GM18505 (cell line): ENCODE results near the gene AMOTL1.

Experiments used
- ATAC-seq: cut with Tn5 transposase; IDR thresholded peaks from one replicate; pipeline ENCODE4 v1.9.1; 2021; ENCODE audit not compliant: unreplicated experiment
- POLR2A ChIP-seq: IDR thresholded peaks from 4 replicates; pipeline ENCODE4 v1.6.1; 2011; ENCODE audit warnings: borderline replicate concordance; ENCODE audit not compliant: insufficient read depth, insufficient read length; ENCODE audit errors: extremely low read depth

Gene AMOTL1

DNA sequence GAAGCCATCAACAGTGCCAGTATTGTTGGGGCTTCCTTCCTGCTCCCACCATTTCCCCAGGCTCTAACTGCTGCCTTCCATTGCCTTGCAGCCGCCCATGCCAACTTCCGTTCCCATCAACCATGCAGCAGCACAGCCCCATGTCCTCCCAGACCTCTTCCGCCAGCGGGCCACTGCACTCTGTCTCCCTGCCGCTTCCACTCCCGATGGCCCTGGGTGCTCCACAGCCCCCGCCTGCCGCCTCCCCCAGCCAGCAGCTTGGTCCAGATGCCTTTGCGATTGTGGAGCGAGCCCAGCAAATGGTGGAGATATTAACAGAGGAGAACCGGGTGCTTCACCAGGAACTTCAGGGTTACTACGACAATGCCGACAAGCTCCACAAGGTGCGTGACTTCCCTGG is 53.3 kb downstream of the AMOTL1 start:
- no peak for TF ChIP-seq POLR2A

DNA sequence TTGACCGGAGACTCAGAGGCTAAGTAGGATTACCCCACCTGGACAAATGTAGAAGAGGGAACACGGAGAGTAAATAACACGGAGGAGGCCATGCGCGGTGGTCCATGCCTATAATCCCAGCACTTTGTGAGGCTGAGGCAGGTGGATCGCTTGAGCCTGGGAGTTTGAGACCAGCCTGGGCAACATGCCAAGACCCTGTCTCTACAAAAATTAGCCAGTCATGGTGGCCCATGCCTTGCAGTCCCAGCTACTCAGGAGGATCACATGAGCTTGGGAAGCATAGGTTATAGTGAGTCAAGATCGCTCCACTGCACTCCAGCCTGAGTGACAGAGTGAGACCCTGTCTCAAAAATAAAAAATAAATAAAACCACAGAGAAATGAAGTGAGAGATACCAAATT is 53.9 kb downstream of the AMOTL1 start:
- TF ChIP-seq POLR2A: no peak
- no peak for ATAC-seq

More for the DNA sequence above, 53.3 kb downstream of the AMOTL1 start:
- no peak for ATAC-seq

DNA sequence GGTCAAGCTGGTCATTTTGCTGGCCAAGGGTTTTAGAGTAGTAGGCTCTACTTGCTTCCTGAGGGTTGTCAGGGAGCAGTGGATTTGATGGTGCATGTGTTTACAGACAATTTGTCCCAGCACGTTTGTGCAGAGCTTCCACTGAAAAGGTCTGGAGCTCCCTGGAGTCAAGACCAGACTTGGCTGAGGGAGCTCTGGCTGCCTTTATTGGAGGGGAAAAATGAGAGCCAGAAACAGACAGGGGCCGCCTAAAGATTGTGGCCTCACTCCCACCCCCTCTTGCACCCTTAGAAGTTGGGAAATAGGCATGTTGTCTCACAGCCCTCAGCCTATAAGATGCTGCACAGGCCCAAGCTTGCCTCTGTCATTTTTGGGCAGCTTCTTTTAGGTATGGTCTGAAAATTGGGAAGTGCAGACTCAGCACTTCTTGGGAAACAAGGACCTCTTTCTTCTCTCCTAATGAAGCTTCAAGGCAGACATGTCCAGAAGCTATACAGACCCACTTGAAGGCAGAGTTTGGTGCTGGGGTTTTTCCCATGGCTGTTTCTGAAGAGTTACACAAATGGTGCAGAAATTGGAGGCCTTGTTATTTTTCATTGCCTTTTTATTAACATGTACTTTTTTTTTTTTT is 55.1 kb downstream of the AMOTL1 start:
- no peak for TF ChIP-seq POLR2A

DNA sequence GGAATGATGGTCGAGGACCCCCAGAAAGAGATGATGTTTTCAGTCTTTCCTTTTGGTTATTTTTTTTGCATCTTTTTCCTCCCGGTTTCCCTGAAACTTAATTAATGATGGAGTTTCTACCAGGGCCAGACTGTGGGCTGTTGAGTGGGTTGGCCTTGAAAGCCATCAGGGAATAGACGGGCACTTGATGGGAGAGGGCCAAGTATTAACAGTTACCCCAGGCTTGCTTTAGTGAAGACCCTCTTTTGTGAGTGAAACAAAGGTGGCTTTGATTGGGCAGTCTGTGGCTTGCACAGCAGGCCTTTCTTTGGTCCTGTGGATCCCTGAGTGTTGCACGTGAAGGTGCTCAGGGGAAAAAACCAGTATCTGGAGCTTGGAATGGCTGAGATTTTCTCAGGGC is 56.9 kb downstream of the AMOTL1 start:
- TF ChIP-seq POLR2A: no peak
- ATAC-seq: no peak

More for the DNA sequence above, 55.1 kb downstream of the AMOTL1 start:
- no peak for ATAC-seq

DNA sequence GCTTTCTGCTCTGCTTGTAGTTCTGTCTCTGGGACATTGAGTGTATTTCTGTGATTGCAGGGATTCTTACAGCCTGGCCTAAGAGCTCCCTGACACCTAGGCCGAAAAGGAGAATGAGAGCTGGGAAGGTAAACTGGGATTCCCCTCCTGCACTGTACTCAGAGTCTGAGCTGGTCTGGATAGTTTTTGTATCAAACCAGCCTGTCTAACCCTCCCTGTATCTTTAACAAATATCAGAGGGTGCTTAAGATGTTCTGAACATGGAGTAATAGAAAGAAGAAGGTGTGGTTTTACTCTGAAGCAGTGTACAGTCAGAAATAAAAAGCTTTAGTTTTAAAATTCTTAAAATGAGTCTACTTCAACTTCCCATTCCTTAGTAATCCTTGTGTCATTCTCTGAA is 57.3 kb downstream of the AMOTL1 start:
- no peak for ATAC-seq
- no peak for TF ChIP-seq POLR2A

DNA sequence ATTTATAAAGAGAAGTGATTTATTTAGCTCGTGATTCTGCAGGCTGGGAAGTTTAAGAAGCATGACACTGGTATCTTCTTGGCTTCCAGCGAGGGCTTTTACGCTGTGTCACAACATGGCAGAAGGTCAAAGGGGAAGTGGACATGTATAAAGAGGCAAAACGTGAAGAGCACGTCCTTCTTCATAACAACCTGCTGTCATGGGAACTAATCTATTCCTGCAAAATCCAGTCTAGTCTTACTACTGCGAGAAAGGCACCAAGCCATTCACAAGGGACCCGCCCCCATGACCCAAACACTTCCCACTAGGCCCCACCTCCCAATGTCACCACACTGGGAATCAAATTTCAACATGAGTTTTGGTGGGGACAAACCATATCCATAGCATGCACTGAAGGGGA is 58.3 kb downstream of the AMOTL1 start:
- ATAC-seq: no peak
- TF ChIP-seq POLR2A: no peak

DNA sequence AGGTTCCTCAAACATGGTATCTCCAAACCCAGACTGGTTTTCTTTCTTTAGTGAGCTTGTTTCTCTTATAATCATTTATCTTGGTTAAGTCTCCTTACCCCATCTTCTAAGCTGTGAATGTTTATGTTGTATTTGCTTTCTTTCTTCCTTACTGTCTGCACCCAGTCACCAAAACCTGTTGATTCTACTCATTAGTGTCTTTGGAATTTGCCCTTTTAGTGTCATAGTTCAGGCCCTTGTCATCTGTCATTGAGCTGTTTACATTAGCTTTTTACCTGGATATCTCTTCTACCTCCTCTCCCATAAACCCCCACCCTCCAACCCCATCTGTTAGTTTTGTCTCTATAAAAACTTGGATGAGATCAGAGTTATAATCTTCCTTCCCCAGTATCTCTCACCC is 59.9 kb downstream of the AMOTL1 start:
- no peak for ATAC-seq

DNA sequence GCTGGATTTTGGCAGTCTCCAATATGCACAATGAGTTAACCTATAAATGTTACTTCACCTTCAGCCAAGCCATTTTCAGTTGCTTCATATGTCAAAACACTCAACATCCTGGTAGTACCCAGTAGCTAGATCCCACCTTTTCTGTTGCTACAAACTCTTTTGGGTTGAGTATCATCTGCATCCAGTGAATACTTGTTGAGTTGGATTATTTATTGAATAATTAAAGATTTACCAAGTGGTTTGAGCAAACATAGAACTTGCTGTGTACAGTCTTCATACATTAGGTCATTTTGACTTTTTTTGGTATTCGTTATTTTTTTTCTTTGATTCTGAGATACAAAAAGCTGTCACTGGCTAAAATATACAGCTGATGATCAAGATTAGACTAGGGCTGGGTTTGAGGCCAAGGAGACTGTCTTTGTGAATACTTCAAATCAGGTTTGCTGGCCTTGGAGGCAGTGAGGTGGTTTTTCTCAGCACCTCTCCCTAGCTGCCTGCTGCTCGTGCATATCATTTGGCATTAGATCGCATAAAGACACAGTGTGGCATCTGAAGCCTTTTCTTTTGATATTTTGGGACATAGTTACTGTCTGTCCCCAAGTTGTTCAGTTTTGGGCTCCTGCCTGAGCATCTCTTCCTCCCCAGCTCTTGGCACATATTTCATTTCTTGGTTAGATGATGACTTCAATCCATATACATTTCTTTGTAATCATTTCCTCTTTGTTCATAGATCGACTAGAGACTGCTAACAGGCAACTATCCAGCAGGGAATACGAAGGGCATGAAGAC is 62.8 kb downstream of the AMOTL1 start:
- ATAC-seq: no peak
- no peak for TF ChIP-seq POLR2A

More for the DNA sequence above, 59.9 kb downstream of the AMOTL1 start:
- TF ChIP-seq POLR2A: no peak

DNA sequence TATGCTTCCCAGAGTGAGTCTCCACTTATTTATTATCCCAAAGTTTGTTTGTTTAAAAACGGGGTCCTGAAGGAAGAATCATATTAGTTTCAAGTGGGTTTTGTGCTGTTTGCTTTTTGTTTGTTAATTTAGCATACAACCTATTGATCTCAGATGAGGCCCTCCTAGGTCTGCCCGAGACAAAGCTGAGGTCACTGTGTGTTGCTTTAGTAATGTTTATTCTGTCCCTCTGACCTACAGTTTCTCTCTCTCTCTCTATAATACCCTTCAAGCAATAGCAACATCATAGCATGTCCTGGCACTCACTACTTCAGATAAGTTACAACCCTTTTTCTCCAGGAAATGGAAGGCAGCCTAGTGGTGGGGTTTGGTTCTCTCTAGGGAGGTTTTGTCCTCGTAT is 63.4 kb downstream of the AMOTL1 start:
- ATAC-seq: no peak
- TF ChIP-seq POLR2A: no peak

DNA sequence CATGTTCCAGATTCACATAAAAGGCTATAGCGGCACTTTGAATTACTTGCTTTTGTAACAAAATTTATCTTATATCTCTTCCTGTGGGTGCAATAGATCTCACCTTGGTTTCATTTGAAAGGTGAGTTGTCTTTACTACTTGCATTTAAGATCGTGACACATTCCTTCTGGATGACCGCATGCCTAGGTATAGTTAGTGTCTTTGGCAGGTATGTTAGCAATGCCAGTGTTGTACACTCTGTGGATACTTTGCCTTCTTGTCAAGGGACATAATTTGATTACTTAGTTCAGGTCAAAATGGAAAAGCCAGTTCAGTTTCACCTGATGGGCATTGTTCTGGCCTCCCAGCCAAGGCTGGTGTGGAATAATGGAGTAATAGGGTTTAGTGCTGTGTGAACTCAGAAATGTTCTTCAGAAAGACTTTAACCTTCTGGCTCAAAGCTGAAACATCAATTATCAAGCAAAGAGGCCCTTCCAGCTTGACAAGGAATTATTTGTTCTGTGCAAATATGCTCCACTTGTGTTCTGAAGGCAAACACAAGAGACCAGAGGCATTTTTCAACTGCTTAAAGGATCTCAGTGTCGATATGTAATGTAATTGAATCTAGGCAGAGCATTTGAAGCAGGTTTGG is 64.6 kb downstream of the AMOTL1 start:
- ATAC-seq: no peak
- TF ChIP-seq POLR2A: no peak

DNA sequence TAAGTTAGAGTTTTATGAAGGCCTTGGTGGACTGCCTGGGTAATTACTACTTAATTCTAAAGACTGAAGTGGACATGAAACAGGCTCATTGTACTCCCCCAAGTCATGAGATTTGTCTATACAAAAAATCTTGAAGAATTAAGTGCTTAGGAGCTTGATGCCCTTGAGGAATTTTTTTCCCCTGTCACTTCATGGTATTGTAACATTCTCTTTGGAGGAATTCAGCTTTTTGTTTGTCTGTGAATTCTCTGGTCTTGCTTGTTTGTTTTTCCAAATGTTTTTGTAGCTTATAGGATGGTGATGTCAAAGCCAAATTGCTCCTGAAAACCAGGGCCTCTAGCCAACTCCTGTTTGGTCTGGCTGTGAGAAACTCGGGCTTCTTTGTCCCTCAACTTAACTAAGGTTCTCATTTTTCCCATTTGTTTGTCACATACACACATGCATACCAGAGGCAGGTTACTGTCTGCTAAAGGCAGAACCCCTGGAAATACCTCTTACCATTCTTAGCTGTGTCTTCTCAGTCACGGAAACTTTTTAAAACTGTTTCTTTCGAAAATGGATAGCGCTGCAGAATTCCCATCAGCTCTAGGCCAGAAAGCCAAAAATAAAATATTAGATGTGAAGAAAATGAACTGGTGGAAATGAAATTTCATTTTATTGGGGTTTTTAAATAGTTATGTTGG is 66.9 kb downstream of the AMOTL1 start:
- TF ChIP-seq POLR2A: no peak
- ATAC-seq: no peak

DNA sequence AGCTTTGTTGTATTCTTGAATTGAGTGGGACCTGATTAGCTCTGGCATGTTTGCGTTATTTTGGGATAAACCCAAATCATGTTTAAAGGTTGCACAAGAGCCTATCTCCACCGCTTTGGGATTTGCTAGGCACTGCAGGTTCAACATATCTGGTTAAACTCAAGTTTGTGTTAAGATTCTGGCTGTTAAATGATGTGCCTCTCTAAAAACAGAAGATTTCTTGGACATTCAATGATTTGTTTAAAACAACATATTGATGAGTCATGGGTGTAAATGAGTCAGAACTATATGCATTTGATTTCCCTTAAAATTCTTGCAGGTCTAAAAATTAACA is 67.4 kb downstream of the AMOTL1 start:
- no peak for ATAC-seq
- TF ChIP-seq POLR2A: no peak

DNA sequence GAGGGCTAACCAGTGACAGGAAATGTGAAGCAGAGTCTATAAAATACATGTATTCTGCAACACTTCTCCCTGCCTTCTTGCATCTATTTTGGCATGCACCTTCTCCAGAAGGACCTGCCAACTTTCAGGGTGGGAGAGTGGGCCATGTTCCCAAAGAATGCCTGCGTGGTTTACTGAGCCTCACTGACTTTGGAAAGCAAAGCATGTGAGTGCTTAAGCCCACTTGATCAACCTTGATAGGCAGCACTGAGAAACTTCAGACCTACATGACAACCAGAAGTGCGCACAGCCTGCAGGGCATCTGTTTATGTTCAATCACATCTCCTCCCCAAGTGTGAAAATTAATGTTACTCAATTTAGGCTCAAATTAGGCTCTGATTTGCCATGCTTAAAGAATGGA is 69.2 kb downstream of the AMOTL1 start:
- TF ChIP-seq POLR2A: no peak
- no peak for ATAC-seq
